Measurements from ENCODE around the gene SPNS2.

Gene SPNS2

DNA sequence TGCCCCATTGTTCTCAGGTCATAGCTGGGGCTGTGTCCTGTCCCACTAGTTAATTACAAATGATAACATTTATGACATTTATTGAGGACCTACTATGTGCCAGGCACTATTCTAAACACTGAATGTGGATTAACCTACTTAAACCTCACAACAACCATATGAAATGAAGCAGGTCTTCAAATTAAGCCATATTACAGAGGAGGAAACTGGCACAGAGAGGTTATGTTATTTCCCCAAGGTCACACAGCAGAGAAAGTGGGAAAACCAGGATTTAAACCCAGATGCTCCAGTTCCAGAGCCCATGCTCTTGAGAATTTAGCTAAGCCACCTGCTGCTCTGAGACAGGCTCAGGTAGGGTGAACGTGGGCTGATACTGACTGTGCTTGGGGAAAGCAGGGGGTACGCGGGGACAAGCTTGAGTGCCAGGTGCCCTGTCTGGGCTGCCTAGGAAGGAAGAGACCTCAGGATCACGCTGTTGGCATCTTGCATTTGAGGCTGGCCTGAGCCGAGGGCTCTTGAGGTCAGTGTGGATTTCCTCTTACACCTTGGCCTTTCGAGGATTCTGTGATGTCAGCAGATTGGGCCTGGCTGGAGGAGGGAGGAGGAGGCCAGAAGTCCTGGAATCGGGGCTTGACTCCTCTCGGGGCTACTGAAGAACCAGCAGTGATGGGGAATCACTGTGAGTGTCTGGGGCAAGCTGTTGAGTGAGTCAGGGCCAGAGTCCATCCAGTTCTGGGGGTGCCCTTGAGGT, 8.9 kb downstream of the SPNS2 start:
- Histone ChIP-seq H3K27me3 (ENCODE audit: insufficient read depth, low read length, poor library complexity, severe bottlenecking) (no peaks in the 10 kb centered on the region), H2AFZ (ENCODE audit: low read length) (no peak overlapping the region), H3K9me3 (ENCODE audit: insufficient read depth, low read depth, low read length) (no peaks in the 10 kb centered on the region), H3K9ac (ENCODE audit: low read depth, low read length, poor library complexity, severe bottlenecking) (no peak overlapping the region), H3K36me3 (ENCODE audit: insufficient read depth, low read length) (no peaks in the 10 kb centered on the region; the same call in 1 of the 2 replicates), H3K79me2 (ENCODE audit: insufficient read depth, low read length) (peaks cover 84% of the 10 kb centered on the region; the same call in 1 of the 2 replicates), H4K20me1 (ENCODE audit: insufficient read depth, low read length, poor library complexity, severe bottlenecking) (peaks cover 6% of the 10 kb centered on the region), H3K4me3 (ENCODE audit: low read length, poor library complexity, severe bottlenecking) (no peak overlapping the region), H3K9me2 (replicated peaks; ENCODE audit: low read depth, low read length) (no peaks in the 10 kb centered on the region), H3K4me1 (ENCODE audit: insufficient read depth, low read length, poor library complexity, severe bottlenecking) (peaks cover 64% of the 10 kb centered on the region), H3K4me2 (ENCODE audit: low read depth, low read length, poor library complexity, severe bottlenecking) (no peak overlapping the region), H3F3A (ENCODE audit: low read depth) (no peaks in the 10 kb centered on the region)
- no peak for TF ChIP-seq EZH2phosphoT487 (IDR thresholded peaks at IDR 0.05; ENCODE audit: borderline replicate concordance)
- TF ChIP-seq, protein P1, sequence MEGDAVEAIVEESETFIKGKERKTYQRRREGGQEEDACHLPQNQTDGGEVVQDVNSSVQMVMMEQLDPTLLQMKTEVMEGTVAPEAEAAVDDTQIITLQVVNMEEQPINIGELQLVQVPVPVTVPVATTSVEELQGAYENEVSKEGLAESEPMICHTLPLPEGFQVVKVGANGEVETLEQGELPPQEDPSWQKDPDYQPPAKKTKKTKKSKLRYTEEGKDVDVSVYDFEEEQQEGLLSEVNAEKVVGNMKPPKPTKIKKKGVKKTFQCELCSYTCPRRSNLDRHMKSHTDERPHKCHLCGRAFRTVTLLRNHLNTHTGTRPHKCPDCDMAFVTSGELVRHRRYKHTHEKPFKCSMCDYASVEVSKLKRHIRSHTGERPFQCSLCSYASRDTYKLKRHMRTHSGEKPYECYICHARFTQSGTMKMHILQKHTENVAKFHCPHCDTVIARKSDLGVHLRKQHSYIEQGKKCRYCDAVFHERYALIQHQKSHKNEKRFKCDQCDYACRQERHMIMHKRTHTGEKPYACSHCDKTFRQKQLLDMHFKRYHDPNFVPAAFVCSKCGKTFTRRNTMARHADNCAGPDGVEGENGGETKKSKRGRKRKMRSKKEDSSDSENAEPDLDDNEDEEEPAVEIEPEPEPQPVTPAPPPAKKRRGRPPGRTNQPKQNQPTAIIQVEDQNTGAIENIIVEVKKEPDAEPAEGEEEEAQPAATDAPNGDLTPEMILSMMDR (conservative IDR thresholded peaks at IDR 0.05; ENCODE audit: low read length): no peak

DNA sequence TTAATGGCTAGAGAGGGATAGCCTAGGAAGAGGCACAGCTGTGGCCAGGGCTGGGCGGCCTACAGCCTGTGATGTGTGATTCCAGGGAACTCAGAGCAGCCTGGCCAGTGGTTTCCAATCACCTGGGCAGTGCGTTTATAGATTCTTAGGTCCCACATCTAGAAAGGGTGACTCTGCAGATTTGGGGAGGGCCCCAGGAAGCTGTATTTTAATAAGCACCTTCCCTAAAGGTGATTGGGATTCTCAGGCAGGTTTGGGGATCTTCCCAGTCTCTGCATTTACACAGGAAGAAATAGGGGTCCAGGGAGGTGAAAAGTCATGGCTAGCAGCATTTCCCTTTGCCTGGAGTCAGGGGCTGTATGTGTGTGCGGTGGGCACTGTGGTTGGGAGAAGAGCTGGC, 9.5 kb downstream of the SPNS2 start:
- H4K20me1 ChIP-seq (ENCODE audit: insufficient read depth, low read length, poor library complexity, severe bottlenecking): peaks cover 6% of the 10 kb centered on the region
- H3K4me3 ChIP-seq (ENCODE audit: low read length, poor library complexity, severe bottlenecking): no peak overlapping the region
- H3K9me2 ChIP-seq (replicated peaks; ENCODE audit: low read depth, low read length): no peaks in the 10 kb centered on the region
- H3K4me2 ChIP-seq (ENCODE audit: low read depth, low read length, poor library complexity, severe bottlenecking): no peak overlapping the region
- H2AFZ ChIP-seq (ENCODE audit: low read length): no peak overlapping the region
- H3K9me3 ChIP-seq (ENCODE audit: insufficient read depth, low read depth, low read length): no peaks in the 10 kb centered on the region
- H3K4me1 ChIP-seq (ENCODE audit: insufficient read depth, low read length, poor library complexity, severe bottlenecking): peaks cover 57% of the 10 kb centered on the region
- no peak overlapping the region for H3K9ac ChIP-seq (ENCODE audit: low read depth, low read length, poor library complexity, severe bottlenecking)
- TF ChIP-seq, protein P1 (conservative IDR thresholded peaks at IDR 0.05; ENCODE audit: low read length): no peak
- TF ChIP-seq EZH2phosphoT487 (IDR thresholded peaks at IDR 0.05; ENCODE audit: borderline replicate concordance): no peak
- peaks cover 77% of the 10 kb centered on the region; the same call in 1 of the 2 replicates for H3K79me2 ChIP-seq (ENCODE audit: insufficient read depth, low read length)
- no peaks in the 10 kb centered on the region for H3F3A ChIP-seq (ENCODE audit: low read depth)
- H3K27me3 ChIP-seq (ENCODE audit: insufficient read depth, low read length, poor library complexity, severe bottlenecking): no peaks in the 10 kb centered on the region
- H3K36me3 ChIP-seq (ENCODE audit: insufficient read depth, low read length): no peaks in the 10 kb centered on the region; the same call in 1 of the 2 replicates

DNA sequence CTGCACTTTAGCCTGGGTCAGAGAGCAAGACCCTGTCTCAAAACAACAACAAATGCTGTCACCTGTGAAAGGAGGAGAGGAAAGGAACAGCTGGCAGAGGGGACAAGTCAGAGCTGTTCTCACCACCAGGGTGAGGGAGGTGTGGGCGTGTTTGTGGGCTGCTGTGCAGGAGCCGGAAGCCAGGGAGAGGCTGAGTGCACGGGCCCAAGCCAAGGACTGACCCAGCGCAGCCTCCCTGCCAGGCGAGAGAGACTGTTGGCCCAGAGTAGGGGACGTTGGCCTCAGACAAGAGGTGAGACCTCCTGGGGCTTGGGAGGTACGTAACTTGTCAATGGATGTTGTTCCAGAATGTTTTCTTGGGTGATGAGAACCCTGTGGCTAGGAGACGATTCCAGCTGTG, 10.7 kb downstream of the SPNS2 start:
- peaks cover 6% of the 10 kb centered on the region for H4K20me1 ChIP-seq (ENCODE audit: insufficient read depth, low read length, poor library complexity, severe bottlenecking)
- no peak overlapping the region for H3K9ac ChIP-seq (ENCODE audit: low read depth, low read length, poor library complexity, severe bottlenecking)
- H3K27me3 ChIP-seq (ENCODE audit: insufficient read depth, low read length, poor library complexity, severe bottlenecking): no peaks in the 10 kb centered on the region
- peaks cover 65% of the 10 kb centered on the region; the same call in 1 of the 2 replicates for H3K79me2 ChIP-seq (ENCODE audit: insufficient read depth, low read length)
- H3K9me2 ChIP-seq (replicated peaks; ENCODE audit: low read depth, low read length): no peaks in the 10 kb centered on the region
- H2AFZ ChIP-seq (ENCODE audit: low read length): no peak overlapping the region
- no peak overlapping the region for H3K4me3 ChIP-seq (ENCODE audit: low read length, poor library complexity, severe bottlenecking)
- H3K4me1 ChIP-seq (ENCODE audit: insufficient read depth, low read length, poor library complexity, severe bottlenecking): peaks cover 45% of the 10 kb centered on the region
- no peaks in the 10 kb centered on the region for H3F3A ChIP-seq (ENCODE audit: low read depth)
- no peaks in the 10 kb centered on the region for H3K9me3 ChIP-seq (ENCODE audit: insufficient read depth, low read depth, low read length)
- no peaks in the 10 kb centered on the region; the same call in 1 of the 2 replicates for H3K36me3 ChIP-seq (ENCODE audit: insufficient read depth, low read length)
- peak overlapping the region; percentile 50 for H3K4me2 ChIP-seq (ENCODE audit: low read depth, low read length, poor library complexity, severe bottlenecking)
- TF ChIP-seq, protein P1 (conservative IDR thresholded peaks at IDR 0.05; ENCODE audit: low read length): no peak
